ENCODE measurements around the gene CAPN1. TPM values are rescaled to one million over a fixed set of nuclear protein-coding genes. Genes with fewer than 3 reads are reported as not detected.

The CAPN1 gene
- total RNA-seq, 1 donor from 2014 or later: 60.9 TPM

DNA sequence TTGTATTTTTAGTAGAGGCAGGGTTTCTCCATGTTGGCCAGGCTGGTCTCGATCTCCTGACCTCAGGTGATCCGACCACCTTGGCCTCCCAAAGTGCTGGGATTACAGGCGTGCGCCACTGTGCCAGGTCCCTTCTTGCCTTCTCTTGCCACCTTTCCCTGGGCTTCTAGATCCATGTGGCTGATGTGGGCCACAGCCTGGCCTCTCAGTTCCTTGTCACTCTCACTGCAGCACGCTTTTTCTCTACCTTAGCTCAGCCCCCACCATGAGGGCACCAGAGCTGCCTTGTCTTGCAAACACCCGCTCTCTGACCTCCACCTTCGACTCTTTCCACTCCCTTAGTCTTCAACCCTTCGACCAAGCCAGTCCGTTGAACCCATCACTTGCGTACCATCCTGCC, 7.5 kb downstream of the CAPN1 start:
- no peak for DNase-seq (ENCODE audit: low read depth in 2 of 2)

- no peak for DNase-seq (ENCODE audit: low read depth in 2 of 2)
These were observed 12.8 kb downstream of the CAPN1 start for GRCh38 chr11:65194564-65194963.

DNA sequence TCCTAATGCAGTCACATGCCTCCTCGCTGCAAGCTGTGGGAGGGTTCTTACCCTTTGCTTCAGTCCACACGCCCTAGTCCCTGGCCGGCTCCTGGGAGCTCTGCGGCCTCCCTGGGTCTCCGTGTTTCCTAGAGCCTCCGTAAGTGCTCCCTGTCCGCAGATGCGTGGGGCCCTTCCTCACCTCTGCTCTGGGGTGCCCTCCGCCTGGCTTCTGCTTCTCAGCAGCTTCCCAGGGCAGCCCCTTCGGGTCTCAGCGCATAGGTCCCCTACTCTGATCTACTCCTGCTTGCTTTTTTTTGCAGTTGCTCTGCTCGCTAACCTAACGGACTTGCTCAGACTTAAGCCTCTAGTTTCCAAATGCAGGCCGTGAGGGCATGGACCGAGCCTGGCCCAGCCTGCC, 22.4 kb downstream of the CAPN1 start:
- no peak for DNase-seq (ENCODE audit: low read depth in 2 of 2)

DNA sequence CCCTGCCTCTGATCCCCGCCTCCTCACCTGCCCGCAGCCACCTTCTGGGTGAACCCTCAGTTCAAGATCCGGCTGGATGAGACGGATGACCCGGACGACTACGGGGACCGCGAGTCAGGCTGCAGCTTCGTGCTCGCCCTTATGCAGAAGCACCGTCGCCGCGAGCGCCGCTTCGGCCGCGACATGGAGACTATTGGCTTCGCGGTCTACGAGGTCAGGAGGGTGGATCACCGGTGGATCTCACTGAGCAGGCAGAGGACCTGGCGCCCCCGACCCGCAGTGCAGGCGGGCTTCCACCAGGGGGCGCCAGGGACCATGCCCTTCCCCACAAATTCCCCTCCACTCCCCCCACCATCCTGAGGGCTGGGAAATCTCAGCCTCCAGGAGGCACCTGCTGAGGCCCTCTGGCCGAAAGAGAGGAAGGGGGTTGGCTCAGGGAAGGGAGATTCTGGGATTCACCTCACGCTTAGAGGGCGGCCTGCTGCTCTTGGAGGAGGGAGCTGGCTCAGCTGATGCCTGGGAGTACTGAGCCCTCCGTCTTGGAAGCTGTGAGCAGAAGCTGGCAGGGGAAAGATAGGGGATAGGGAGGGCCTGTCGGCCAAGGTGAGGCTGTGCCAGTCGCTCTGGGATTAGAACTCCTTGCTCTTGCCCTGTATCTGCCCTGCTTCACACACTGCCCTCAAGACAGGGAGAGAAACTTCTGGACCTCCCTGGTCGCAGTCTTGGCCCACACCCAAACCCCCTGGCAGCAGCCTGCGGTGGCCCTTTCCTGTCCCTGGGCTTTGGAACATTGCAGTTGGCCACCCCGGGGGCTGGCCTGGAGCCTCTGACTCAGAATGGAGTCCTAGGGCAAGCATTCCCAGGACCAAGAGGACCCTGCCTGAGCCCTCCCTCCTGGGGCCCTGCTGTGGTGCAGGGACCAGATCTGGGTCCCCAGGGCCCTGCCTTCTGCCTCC, 23.2 kb downstream of the CAPN1 start:
- peak; percentile 49 to 54 for DNase-seq (ENCODE audit: low read depth in 2 of 2)

GRCh38 chr11:65205602-65205967, 23.9 kb downstream of the CAPN1 start:
- DNase-seq (ENCODE audit: low read depth in 2 of 2): no peak

- DNase-seq (ENCODE audit: low read depth in 2 of 2): no peak
These were observed 24.7 kb downstream of the CAPN1 start for GRCh38 chr11:65206441-65206841.

GRCh38 chr11:65206901-65207300, 25.2 kb downstream of the CAPN1 start:
- DNase-seq (ENCODE audit: low read depth in 2 of 2): no peak

- DNase-seq (ENCODE audit: low read depth in 2 of 2): no peak
These were observed 26.4 kb downstream of the CAPN1 start for GRCh38 chr11:65207918-65208784.

DNA sequence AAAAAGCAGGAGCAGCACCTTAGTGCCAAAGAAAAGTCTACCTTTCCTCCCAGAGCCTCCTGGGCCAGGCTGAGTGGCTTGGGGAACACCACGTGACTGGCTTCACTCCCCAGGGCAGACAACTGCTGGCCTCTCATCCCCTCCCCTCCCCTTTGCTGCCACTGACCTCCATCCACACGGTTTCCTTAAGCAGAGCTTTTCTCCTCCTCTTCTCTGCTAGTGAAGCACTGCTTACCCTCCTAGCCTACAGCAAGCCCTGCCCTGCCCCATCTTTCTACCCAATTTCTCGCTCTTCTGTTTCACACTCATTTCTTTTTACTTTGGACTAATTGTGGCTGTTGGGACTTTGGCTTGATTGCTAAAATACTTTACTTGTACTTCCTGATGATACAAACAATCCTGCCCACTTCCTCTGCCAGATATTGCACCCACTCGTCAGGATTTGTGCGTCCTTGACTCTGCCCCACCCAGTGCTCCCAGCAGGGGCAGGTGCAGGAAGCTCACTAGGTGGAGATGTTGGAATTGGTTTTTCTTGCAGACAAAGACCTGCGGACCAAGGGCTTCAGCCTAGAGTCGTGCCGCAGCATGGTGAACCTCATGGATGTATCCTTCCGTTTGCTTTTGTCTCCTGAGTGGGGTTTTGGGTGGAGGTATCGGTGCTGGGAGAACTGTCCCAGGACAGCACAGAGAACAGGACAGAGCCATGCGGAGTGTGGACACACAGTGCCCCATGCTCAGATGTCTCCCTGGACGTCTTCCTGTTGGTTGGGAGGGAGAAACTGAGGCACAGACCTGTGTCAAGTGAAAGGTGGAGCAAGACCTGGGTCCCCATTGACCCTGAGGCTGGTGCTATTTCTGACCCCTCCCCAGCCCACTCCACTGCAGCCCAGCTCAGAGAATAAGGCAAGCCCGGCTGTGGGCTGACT, 27.3 kb downstream of the CAPN1 start:
- no peak for DNase-seq (ENCODE audit: low read depth in 2 of 2)

DNA sequence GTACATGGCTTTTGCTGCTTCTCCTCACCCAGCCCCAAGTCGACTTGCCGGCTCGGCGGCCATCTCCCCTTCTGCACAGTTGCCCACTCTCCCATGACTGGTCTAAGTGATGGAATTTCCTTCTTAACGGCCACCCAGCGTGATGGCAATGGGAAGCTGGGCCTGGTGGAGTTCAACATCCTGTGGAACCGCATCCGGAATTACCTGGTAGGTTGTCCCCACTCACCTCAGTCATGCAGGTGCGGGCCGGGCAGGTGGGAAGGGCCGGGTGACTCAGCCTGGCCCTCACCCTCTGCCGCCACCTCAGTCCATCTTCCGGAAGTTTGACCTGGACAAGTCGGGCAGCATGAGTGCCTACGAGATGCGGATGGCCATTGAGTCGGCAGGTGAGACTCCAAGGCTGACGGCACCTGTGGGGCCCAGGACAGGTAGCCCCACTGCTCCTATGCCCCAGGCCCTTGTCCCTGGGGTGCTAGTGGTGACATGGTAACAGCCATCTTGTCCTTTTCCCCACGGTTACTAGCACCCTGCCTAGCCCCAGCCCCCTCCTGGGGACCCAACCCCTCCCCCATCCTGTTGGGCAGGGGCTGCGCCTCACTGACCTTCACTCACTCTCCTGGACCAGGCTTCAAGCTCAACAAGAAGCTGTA, 28.1 kb downstream of the CAPN1 start:
- no peak for DNase-seq (ENCODE audit: low read depth in 2 of 2)

DNA sequence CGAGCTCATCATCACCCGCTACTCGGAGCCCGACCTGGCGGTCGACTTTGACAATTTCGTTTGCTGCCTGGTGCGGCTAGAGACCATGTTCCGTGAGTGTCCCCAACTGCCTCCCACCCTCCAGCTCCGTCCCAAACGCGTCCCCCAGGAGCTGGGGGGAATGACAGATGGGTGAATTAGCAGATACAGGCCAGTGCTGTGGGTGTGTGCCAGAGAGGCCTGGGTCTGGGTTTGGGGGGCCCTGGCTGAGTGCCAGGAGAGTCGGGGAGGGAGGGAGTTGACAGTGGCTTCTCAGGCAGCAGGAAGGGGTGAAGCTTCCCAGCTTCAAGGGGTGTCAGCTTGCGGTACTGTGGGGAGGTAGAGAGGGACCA, 28.6 kb downstream of the CAPN1 start:
- no peak for DNase-seq (ENCODE audit: low read depth in 2 of 2)

- no peak for DNase-seq (ENCODE audit: low read depth in 2 of 2)
These were observed 29.0 kb downstream of the CAPN1 start for GRCh38 chr11:65210748-65211147.

DNA sequence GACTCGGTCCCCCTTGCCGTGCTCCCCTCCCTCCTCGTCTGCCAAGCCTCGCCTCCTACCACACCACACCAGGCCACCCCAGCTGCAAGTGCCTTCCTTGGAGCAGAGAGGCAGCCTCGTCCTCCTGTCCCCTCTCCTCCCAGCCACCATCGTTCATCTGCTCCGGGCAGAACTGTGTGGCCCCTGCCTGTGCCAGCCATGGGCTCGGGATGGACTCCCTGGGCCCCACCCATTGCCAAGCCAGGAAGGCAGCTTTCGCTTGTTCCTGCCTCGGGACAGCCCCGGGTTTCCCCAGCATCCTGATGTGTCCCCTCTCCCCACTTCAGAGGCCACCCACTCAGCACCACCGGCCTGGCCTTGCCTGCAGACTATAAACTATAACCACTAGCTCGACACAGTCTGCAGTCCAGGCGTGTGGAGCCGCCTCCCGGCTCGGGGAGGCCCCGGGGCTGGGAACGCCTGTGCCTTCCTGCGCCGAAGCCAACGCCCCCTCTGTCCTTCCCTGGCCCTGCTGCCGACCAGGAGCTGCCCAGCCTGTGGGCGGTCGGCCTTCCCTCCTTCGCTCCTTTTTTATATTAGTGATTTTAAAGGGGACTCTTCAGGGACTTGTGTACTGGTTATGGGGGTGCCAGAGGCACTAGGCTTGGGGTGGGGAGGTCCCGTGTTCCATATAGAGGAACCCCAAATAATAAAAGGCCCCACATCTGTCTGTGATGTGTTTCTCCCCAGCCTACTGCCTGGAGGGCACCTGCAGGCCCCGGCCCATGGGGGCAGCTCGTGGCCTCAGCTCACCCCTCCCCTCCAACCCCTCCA, 29.8 kb downstream of the CAPN1 start:
- no peak for DNase-seq (ENCODE audit: low read depth in 2 of 2)

DNA sequence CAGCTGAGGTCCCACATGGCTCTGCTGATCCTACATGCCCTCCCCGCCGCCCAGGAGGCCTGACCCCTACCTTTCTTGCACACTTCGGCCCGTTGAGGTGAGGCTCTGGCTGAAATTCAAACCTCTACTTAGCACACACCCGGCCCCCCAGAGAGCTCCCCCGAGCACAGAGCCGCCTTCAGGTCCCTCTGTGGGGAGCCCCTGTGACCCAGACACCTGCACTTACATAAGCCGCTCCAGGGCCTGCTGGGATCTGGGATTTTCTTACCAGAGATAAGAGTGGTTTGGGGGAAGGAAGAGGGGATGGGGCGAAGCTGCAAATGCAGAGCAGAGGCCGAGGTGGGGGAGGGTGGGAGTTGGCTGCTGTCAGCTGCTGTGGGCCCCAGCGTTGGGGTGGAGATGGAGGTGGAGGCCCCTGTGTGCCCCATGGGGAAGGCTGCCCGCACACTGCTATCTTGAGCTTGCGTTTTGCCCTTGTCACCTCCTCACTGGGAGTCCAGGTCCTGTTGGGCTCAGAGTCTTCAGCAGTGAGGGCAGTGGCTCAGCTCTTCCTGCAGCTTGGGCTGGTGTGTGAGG, 30.6 kb downstream of the CAPN1 start:
- no peak for DNase-seq (ENCODE audit: low read depth in 2 of 2)

DNA sequence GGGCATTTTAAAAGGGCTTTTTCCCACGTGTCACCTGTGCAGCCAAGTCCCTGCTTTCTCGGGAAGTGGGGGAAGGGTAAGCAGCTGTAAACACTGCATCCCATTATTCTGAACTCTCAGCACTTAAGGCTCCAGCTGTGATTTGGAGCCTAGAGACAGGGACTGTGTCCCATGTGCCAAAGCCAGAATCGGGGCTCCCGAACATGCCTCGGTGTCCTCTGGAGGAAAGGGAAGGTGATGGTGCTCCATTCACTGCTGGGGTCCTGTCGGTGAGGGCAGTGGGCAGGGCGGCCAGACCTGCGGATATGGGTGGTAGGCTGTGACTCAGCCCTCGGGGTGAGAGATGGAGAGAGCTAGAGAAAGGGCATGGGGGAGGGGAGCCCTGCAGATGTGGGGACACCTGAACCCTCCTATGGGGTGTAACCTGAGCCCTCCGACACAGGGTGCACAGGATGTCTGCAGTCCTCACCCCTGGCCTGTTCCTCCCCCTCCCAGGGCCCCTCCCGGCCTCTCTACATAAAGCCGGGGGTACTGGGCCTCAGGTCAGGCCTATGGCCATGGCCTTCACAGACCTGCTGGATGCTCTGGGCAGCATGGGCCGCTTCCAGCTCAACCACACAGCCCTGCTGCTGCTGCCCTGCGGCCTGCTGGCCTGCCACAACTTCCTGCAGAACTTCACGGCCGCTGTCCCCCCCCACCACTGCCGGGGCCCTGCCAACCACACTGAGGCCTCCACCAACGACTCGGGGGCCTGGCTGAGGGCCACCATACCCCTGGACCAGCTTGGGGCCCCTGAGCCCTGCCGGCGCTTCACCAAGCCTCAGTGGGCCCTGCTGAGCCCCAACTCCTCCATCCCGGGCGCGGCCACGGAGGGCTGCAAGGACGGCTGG, 31.8 kb downstream of the CAPN1 start:
- DNase-seq (ENCODE audit: low read depth in 2 of 2): peak in 1 of 2 donors; percentile 16

DNA sequence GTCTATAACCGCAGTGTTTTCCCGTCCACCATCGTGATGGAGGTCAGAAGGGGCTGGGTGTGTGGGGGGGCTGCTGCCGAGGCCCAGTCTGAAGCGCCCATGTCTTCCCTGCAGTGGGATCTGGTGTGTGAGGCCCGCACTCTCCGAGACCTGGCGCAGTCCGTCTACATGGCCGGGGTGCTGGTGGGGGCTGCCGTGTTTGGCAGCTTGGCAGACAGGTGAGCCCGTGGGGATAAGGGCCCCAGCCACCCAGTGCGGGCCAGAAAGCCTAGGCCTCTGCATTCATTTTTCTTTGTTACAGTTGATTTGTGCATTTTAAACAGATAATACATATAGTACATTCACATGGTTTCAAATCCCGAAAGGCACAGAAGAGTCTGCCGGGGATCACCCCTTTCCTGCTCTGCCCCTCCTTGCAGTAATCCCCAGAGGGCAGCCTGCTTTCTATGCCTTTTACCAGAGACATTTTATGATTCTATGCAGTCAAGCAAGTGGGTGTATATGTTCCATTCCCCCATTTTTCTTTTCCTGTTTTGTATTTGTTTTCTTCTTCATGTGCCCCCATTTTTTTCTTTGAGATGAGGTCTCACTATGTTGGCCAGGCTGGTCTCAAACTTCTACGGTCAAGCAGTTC, 32.6 kb downstream of the CAPN1 start:
- DNase-seq (ENCODE audit: low read depth in 2 of 2): no peak

DNA sequence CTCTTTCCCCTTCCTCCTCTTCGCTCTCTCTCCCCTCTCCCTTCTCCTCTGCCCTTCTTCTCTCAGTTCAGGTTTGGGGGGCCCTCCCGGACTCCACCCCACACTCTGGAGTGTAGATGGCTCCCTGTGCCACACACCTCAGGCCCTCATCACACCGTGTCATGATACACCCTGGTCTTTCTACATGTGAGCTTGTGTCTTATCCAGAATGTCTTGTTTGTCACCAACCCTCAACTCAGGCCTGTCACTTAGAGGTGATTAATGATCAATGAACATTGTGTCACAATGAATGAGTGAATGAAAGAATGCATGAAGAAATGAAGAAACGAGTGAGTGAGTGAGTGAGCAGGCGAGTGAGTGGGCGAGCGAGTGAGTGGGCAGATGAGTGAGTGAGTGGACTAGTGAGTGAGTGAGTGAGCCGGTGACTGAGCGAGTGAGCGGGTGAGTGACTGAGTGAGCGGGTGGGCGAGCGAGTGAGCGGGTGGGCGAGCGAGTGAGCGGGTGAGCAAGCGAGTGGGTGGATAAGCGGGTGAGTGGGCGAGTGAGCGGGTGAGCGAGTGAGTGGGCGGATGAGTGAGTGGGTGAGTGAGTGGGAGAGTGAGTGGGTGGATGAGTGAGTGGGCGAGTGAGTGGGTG, 33.8 kb downstream of the CAPN1 start:
- DNase-seq (ENCODE audit: low read depth in 2 of 2): no peak

GRCh38 chr11:65216830-65217229, 35.1 kb downstream of the CAPN1 start:
- DNase-seq (ENCODE audit: low read depth in 2 of 2): no peak
